ENCODE data around the gene ARHGAP24. TPM values are rescaled to one million over a fixed set of nuclear protein-coding genes. Genes with fewer than 3 reads are reported as not detected.

ARHGAP24 gene
- total RNA-seq, 1 experiment from 2014 or later, result 2.1 TPM

- peaks cover 4% of the 10 kb centered on the region for H3K36me3 Mint-ChIP-seq
- no peaks in the 10 kb centered on the region for H3K27me3 Mint-ChIP-seq (ENCODE audit: low read depth)
- POLR2A ChIA-PET, result no interaction called here
- TF ChIP-seq FOXP4 (CRISPR knock-in tag; IDR thresholded peaks at IDR 0.05) (no peak), ZNF671 (CRISPR knock-in tag; IDR thresholded peaks at IDR 0.05) (no peak), NFE2L1 (CRISPR knock-in tag; IDR thresholded peaks at IDR 0.05) (no peak), AR (CRISPR knock-in tag; IDR thresholded peaks at IDR 0.05) (no peak), RELA (CRISPR knock-in tag; IDR thresholded peaks at IDR 0.05; ENCODE audit: borderline replicate concordance) (no peak), E2F5 (CRISPR knock-in tag; IDR thresholded peaks at IDR 0.05) (no peak), ERG (CRISPR knock-in tag; IDR thresholded peaks at IDR 0.05) (no peak), ZMAT4 (CRISPR knock-in tag; IDR thresholded peaks at IDR 0.05) (no peak), JAZF1 (CRISPR knock-in tag; IDR thresholded peaks at IDR 0.05) (no peak), KAT7 (CRISPR knock-in tag; IDR thresholded peaks at IDR 0.05; ENCODE audit: borderline replicate concordance) (no peak), PRDM15 (CRISPR knock-in tag; IDR thresholded peaks at IDR 0.05) (no peak), ZNF317 (CRISPR knock-in tag; IDR thresholded peaks at IDR 0.05; ENCODE audit: borderline replicate concordance, low read depth) (no peak)
- CTCF ChIA-PET, result no interaction called here
- H3K27ac Mint-ChIP-seq, result no peak overlapping the region
- peaks cover 23% of the 10 kb centered on the region for H3K9me3 Mint-ChIP-seq
- DNase-seq (ENCODE audit: low spot score) (no peak), ATAC-seq (no peak)
- peaks cover 5% of the 10 kb centered on the region for H3K4me1 Mint-ChIP-seq
- H3K4me3 Mint-ChIP-seq, result no peak overlapping the region
Measured at GRCh38 chr4:85548116-85548515, 73.2 kb downstream of the ARHGAP24 start.

GRCh38 chr4:85548841-85549240 is 73.9 kb downstream of the ARHGAP24 start:
- no peak overlapping the region for H3K27ac Mint-ChIP-seq
- H3K4me3 Mint-ChIP-seq, result no peak overlapping the region
- no peaks in the 10 kb centered on the region for H3K27me3 Mint-ChIP-seq (ENCODE audit: low read depth)
- ATAC-seq, result no peak
- POLR2A ChIA-PET, result no interaction called here
- H3K36me3 Mint-ChIP-seq, result peaks cover 9% of the 10 kb centered on the region
- CTCF ChIA-PET, result no interaction called here
- peaks cover 2% of the 10 kb centered on the region for H3K4me1 Mint-ChIP-seq
- no peak for DNase-seq (ENCODE audit: low spot score)
- H3K9me3 Mint-ChIP-seq, result peaks cover 28% of the 10 kb centered on the region
- TF ChIP-seq CTCF (IDR thresholded peaks at IDR 0.05) (no peak), FOXP1 (CRISPR knock-in tag; IDR thresholded peaks at IDR 0.05; ENCODE audit: borderline replicate concordance) (no peak), GTF2I (CRISPR knock-in tag; conservative IDR thresholded peaks at IDR 0.05) (no peak), ZNF671 (CRISPR knock-in tag; IDR thresholded peaks at IDR 0.05) (no peak), RORB (CRISPR knock-in tag; IDR thresholded peaks at IDR 0.05) (no peak), ZNF138 (CRISPR knock-in tag; conservative IDR thresholded peaks at IDR 0.05) (no peak), IRF1 (CRISPR knock-in tag; IDR thresholded peaks at IDR 0.05) (no peak), JAZF1 (CRISPR knock-in tag; IDR thresholded peaks at IDR 0.05) (no peak), ATF3 (CRISPR knock-in tag; conservative IDR thresholded peaks at IDR 0.05) (no peak), KAT7 (CRISPR knock-in tag; IDR thresholded peaks at IDR 0.05; ENCODE audit: borderline replicate concordance) (no peak), MXD4 (CRISPR knock-in tag; IDR thresholded peaks at IDR 0.05; ENCODE audit: borderline replicate concordance) (no peak)
